ENCODE data around the gene ANGEL1. TPM values are rescaled to one million over a fixed set of nuclear protein-coding genes. Genes with fewer than 3 reads are reported as not detected.
A peak's percentile ranks its signal among the peaks of the same experiment; 100 is the strongest.

ANGEL1 gene
- polyA plus RNA-seq, 3 donors = 8.1 to 10.4 (median 8.5) TPM

GRCh38 chr14:76780360-76780759 lies 32.3 kb downstream of the ANGEL1 start:
- DNase-seq = no peak
- Histone ChIP-seq H3K9ac (ENCODE audit: insufficient read depth, low read length, poor library complexity, severe bottlenecking) (no peak overlapping the region), H3K27me3 (ENCODE audit: control insufficient read depth in 2 of 2, insufficient read depth in 2 of 2, low read length in 2 of 2) (no peaks in the 10 kb centered on the region), H3K79me2 (ENCODE audit: insufficient read depth, low read length) (no peaks in the 10 kb centered on the region), H2AFZ (ENCODE audit: insufficient read depth, low read depth, low read length, poor library complexity, severe bottlenecking) (no peak overlapping the region), H3K4me1 (ENCODE audit: control insufficient read depth in 1 of 2, insufficient read depth in 2 of 2, low read length in 2 of 2) (peaks cover 19 to 32% of the 10 kb centered on the region in 2 donors), H4K20me1 (ENCODE audit: insufficient read depth, low read length) (no peaks in the 10 kb centered on the region), H3K36me3 (replicated peaks in 1 of 2; ENCODE audit: control insufficient read depth in 1 of 2, insufficient read depth in 2 of 2, low read length in 2 of 2) (peaks cover 26 to 46% of the 10 kb centered on the region in 2 donors), H3K9me3 (replicated peaks in 1 of 2; ENCODE audit: control insufficient read depth in 1 of 2, insufficient read depth in 1 of 2, low read length in 2 of 2) (no peaks in the 10 kb centered on the region), H3K4me3 (replicated peaks in 1 of 3; ENCODE audit: low read depth in 2 of 3, low read length in 3 of 3) (no peak overlapping the region), H3K4me2 (replicated peaks; ENCODE audit: extremely low read depth, low read length, poor library complexity, severe bottlenecking) (no peak overlapping the region), H3K27ac (ENCODE audit: low read depth in 1 of 2, low read length in 2 of 2) (no peak overlapping the region)
- TF ChIP-seq CTCF (IDR thresholded peaks at IDR 0.05) = no peak
- intact Hi-C loops (cut with micrococcal nuclease) = no loop called here
- Mint-ChIP-seq H3K9me3 (peaks cover 0 to 2% (median 0%) of the 10 kb centered on the region in 7 donors), H3K27ac (peak overlapping the region in 4 of 7 donors; percentile 7 to 66 (median 38)), H3K4me1 (peaks cover 48% of the 10 kb centered on the region), H3K4me3 (no peak overlapping the region), H3K27me3 (ENCODE audit: low read depth in 3 of 3) (no peaks in the 10 kb centered on the region), H3K36me3 (peaks cover 51 to 62% of the 10 kb centered on the region in 2 donors)
- WGBS (ENCODE audit: insufficient coverage) = 84% methylated on average over 4 of the region's 5 CpGs

- Histone ChIP-seq H3K27me3 (ENCODE audit: control insufficient read depth in 2 of 2, insufficient read depth in 2 of 2, low read length in 2 of 2) (no peaks in the 10 kb centered on the region), H3K27ac (ENCODE audit: low read depth in 1 of 2, low read length in 2 of 2) (no peak overlapping the region), H3K36me3 (replicated peaks in 1 of 2; ENCODE audit: control insufficient read depth in 1 of 2, insufficient read depth in 2 of 2, low read length in 2 of 2) (peaks cover 26 to 46% of the 10 kb centered on the region in 2 donors), H3K9ac (ENCODE audit: insufficient read depth, low read length, poor library complexity, severe bottlenecking) (no peak overlapping the region), H3K4me1 (ENCODE audit: control insufficient read depth in 1 of 2, insufficient read depth in 2 of 2, low read length in 2 of 2) (peaks cover 19 to 35% of the 10 kb centered on the region in 2 donors), H3K9me3 (replicated peaks in 1 of 2; ENCODE audit: control insufficient read depth in 1 of 2, insufficient read depth in 1 of 2, low read length in 2 of 2) (no peaks in the 10 kb centered on the region), H4K20me1 (ENCODE audit: insufficient read depth, low read length) (no peaks in the 10 kb centered on the region), H3K79me2 (ENCODE audit: insufficient read depth, low read length) (no peaks in the 10 kb centered on the region), H3K4me3 (replicated peaks in 1 of 3; ENCODE audit: low read depth in 2 of 3, low read length in 3 of 3) (no peak overlapping the region), H2AFZ (ENCODE audit: insufficient read depth, low read depth, low read length, poor library complexity, severe bottlenecking) (no peak overlapping the region), H3K4me2 (replicated peaks; ENCODE audit: extremely low read depth, low read length, poor library complexity, severe bottlenecking) (no peak overlapping the region)
- Mint-ChIP-seq H3K4me3 (no peak overlapping the region), H3K27ac (peak overlapping the region in 3 of 7 donors; percentile 24 to 66 (median 52)), H3K27me3 (ENCODE audit: low read depth in 3 of 3) (no peaks in the 10 kb centered on the region), H3K4me1 (peaks cover 49% of the 10 kb centered on the region), H3K9me3 (peaks cover 0 to 2% (median 0%) of the 10 kb centered on the region in 7 donors), H3K36me3 (peaks cover 53 to 61% of the 10 kb centered on the region in 2 donors)
- no peak for DNase-seq
- 95% methylated on average over 2 of the region's 2 CpGs for WGBS (ENCODE audit: insufficient coverage)
- TF ChIP-seq CTCF (IDR thresholded peaks at IDR 0.05) = no peak
- intact Hi-C loops (cut with micrococcal nuclease) = no loop called here
These were observed 32.7 kb downstream of the ANGEL1 start for GRCh38 chr14:76780058-76780345.
